ENCODE results near the gene ALPK1.

GRCh38 chr4:112289407-112290253 lies 7.5 kb upstream of the ALPK1 start:
- TF ChIP-seq POLR2A (IDR thresholded peaks at IDR 0.05; ENCODE audit: low read depth, low read length) (0 out of 2 replicates have a peak, but pooled peaks have one; percentile 47), POLR2AphosphoS5 (IDR thresholded peaks at IDR 0.05; ENCODE audit: low read depth, low read length) (no peak), PAX5 (IDR thresholded peaks at IDR 0.05; ENCODE audit: insufficient read depth, low read length, severe bottlenecking) (no peak), TAF1 (IDR thresholded peaks at IDR 0.05; ENCODE audit: low read depth, low read length) (0 out of 2 replicates have a peak, but pooled peaks have one; percentile 8), POU2F2 (IDR thresholded peaks at IDR 0.05; ENCODE audit: low read depth, low read length) (no peak), SPI1 (IDR thresholded peaks at IDR 0.05; ENCODE audit: low read depth, low read length) (no peak)
